ENCODE measurements around the gene SGMS1. TPM values are rescaled to one million over a fixed set of nuclear protein-coding genes. Genes with fewer than 3 reads are reported as not detected.

Gene SGMS1
- total and polyA plus RNA-seq, 2 experiments from 2014 or later = 15.0 to 34.7 TPM

GRCh38 chr10:50515420-50515819 is 108.3 kb downstream of the SGMS1 start:
- no peaks in the 10 kb centered on the region for H3K9me3 Mint-ChIP-seq
- H3K36me3 ChIP-seq (ENCODE audit: insufficient read depth) = no peaks in the 10 kb centered on the region

More at GRCh38 chr10:50515420-50515819, 108.3 kb downstream of the SGMS1 start:
- peaks cover 15% of the 10 kb centered on the region for H3K79me2 ChIP-seq (replicated peaks; ENCODE audit: insufficient read depth)
- H3K9me2 ChIP-seq (ENCODE audit: insufficient read depth) = no peaks in the 10 kb centered on the region
- H3K27me3 ChIP-seq (ENCODE audit: insufficient read depth) = no peaks in the 10 kb centered on the region
- TF ChIP-seq ZNF114 (CRISPR knock-in tag; IDR thresholded peaks at IDR 0.05) (no peak), ZNF331 (CRISPR knock-in tag; IDR thresholded peaks at IDR 0.05; ENCODE audit: low read depth) (no peak), CREB1 (CRISPR knock-in tag; IDR thresholded peaks at IDR 0.05; ENCODE audit: low read depth) (no peak), REST (IDR thresholded peaks at IDR 0.05; ENCODE audit: unreplicated experiment) (no peak), EZH2phosphoT487 (IDR thresholded peaks at IDR 0.05; ENCODE audit: unreplicated experiment) (no peak), NANOG (IDR thresholded peaks at IDR 0.05; ENCODE audit: borderline replicate concordance) (no peak), POLR2AphosphoS5 (IDR thresholded peaks at IDR 0.05; ENCODE audit: low read depth) (no peak), JUNB (IDR thresholded peaks at IDR 0.05; ENCODE audit: unreplicated experiment) (no peak), ETS1 (IDR thresholded peaks at IDR 0.05) (no peak), EZH2 (IDR thresholded peaks at IDR 0.05; ENCODE audit: low read depth, unreplicated experiment) (no peak), STAT1 (IDR thresholded peaks at IDR 0.05; ENCODE audit: unreplicated experiment) (no peak)
- TF ChIP-seq, protein P1, sequence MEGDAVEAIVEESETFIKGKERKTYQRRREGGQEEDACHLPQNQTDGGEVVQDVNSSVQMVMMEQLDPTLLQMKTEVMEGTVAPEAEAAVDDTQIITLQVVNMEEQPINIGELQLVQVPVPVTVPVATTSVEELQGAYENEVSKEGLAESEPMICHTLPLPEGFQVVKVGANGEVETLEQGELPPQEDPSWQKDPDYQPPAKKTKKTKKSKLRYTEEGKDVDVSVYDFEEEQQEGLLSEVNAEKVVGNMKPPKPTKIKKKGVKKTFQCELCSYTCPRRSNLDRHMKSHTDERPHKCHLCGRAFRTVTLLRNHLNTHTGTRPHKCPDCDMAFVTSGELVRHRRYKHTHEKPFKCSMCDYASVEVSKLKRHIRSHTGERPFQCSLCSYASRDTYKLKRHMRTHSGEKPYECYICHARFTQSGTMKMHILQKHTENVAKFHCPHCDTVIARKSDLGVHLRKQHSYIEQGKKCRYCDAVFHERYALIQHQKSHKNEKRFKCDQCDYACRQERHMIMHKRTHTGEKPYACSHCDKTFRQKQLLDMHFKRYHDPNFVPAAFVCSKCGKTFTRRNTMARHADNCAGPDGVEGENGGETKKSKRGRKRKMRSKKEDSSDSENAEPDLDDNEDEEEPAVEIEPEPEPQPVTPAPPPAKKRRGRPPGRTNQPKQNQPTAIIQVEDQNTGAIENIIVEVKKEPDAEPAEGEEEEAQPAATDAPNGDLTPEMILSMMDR (conservative IDR thresholded peaks at IDR 0.05; ENCODE audit: low read depth in 2 of 2) = no peak
- TF ChIP-seq, protein P2, sequence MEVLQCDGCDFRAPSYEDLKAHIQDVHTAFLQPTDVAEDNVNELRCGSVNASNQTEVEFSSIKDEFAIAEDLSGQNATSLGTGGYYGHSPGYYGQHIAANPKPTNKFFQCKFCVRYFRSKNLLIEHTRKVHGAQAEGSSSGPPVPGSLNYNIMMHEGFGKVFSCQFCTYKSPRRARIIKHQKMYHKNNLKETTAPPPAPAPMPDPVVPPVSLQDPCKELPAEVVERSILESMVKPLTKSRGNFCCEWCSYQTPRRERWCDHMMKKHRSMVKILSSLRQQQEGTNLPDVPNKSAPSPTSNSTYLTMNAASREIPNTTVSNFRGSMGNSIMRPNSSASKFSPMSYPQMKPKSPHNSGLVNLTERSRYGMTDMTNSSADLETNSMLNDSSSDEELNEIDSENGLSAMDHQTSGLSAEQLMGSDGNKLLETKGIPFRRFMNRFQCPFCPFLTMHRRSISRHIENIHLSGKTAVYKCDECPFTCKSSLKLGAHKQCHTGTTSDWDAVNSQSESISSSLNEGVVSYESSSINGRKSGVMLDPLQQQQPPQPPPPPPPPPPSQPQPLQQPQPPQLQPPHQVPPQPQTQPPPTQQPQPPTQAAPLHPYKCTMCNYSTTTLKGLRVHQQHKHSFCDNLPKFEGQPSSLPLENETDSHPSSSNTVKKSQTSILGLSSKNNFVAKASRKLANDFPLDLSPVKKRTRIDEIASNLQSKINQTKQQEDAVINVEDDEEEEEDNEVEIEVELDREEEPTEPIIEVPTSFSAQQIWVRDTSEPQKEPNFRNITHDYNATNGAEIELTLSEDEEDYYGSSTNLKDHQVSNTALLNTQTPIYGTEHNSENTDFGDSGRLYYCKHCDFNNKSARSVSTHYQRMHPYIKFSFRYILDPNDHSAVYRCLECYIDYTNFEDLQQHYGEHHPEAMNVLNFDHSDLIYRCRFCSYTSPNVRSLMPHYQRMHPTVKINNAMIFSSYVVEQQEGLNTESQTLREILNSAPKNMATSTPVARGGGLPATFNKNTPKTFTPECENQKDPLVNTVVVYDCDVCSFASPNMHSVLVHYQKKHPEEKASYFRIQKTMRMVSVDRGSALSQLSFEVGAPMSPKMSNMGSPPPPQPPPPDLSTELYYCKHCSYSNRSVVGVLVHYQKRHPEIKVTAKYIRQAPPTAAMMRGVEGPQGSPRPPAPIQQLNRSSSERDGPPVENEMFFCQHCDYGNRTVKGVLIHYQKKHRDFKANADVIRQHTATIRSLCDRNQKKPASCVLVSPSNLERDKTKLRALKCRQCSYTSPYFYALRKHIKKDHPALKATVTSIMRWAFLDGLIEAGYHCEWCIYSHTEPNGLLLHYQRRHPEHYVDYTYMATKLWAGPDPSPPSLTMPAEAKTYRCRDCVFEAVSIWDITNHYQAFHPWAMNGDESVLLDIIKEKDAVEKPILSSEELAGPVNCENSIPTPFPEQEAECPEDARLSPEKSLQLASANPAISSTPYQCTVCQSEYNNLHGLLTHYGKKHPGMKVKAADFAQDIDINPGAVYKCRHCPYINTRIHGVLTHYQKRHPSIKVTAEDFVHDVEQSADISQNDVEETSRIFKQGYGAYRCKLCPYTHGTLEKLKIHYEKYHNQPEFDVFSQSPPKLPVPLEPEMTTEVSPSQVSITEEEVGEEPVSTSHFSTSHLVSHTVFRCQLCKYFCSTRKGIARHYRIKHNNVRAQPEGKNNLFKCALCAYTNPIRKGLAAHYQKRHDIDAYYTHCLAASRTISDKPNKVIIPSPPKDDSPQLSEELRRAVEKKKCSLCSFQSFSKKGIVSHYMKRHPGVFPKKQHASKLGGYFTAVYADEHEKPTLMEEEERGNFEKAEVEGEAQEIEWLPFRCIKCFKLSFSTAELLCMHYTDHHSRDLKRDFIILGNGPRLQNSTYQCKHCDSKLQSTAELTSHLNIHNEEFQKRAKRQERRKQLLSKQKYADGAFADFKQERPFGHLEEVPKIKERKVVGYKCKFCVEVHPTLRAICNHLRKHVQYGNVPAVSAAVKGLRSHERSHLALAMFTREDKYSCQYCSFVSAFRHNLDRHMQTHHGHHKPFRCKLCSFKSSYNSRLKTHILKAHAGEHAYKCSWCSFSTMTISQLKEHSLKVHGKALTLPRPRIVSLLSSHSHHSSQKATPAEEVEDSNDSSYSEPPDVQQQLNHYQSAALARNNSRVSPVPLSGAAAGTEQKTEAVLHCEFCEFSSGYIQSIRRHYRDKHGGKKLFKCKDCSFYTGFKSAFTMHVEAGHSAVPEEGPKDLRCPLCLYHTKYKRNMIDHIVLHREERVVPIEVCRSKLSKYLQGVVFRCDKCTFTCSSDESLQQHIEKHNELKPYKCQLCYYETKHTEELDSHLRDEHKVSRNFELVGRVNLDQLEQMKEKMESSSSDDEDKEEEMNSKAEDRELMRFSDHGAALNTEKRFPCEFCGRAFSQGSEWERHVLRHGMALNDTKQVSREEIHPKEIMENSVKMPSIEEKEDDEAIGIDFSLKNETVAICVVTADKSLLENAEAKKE (CRISPR knock-in tag; IDR thresholded peaks at IDR 0.05) = no peak
- Mint-ChIP-seq H3K27me3 (ENCODE audit: insufficient read depth, low read depth, poor library complexity) (no peaks in the 10 kb centered on the region), H3K4me3 (no peak overlapping the region), H3K4me1 (peaks cover 9% of the 10 kb centered on the region; the same call in 2 of the 3 replicates), H3K27ac (no peak overlapping the region), H3K36me3 (ENCODE audit: low read depth) (no peaks in the 10 kb centered on the region)
- peaks cover 5% of the 10 kb centered on the region; the same call in 1 of the 2 replicates for H4K20me1 ChIP-seq (replicated peaks; ENCODE audit: insufficient read depth)
- no peak for DNase-seq (ENCODE audit: low spot score)
- no peak overlapping the region for H3K4me2 ChIP-seq
- no peaks in the 10 kb centered on the region for H3F3A ChIP-seq (replicated peaks; ENCODE audit: low read depth)
- ATAC-seq = no peak
- no peak overlapping the region for H3K27ac ChIP-seq (ENCODE audit: low read depth)
- no peak overlapping the region for H3K4me3 ChIP-seq
- no peak overlapping the region for H2AFZ ChIP-seq
- no peaks in the 10 kb centered on the region for H3K4me1 ChIP-seq (ENCODE audit: insufficient read depth)
